ENCODE results near the gene SCAMP4. TPM values are rescaled to one million over a fixed set of nuclear protein-coding genes. Genes with fewer than 3 reads are reported as not detected.
"Not testable (repeated sequence)": the region's sequence is repeated elsewhere in the genome, so short reads cannot be mapped to it uniquely, and the experiment has no call there.

Gene SCAMP4
- total RNA-seq, 2 experiments from 2014 or later = 43.6 to 48.6 TPM

GRCh38 chr19:1878583-1878982, 26.6 kb upstream of the SCAMP4 start:
- POLR2A ChIA-PET = not testable (repeated sequence)

GRCh38 chr19:1879982-1880381, 25.2 kb upstream of the SCAMP4 start:
- POLR2A ChIA-PET, CTCF ChIA-PET: not testable (repeated sequence)

More at GRCh38 chr19:1878583-1878982, 26.6 kb upstream of the SCAMP4 start:
- CTCF ChIA-PET = not testable (repeated sequence)

- ChIA-PET CTCF (interaction anchor here (3.8 kb wide), 1 partner anchor 16 kb away, joined by 17 read pairs; no protein-coding TSS in a partner anchor), POLR2A (no interaction called here)
Observed at GRCh38 chr19:1880611-1881392, 24.4 kb upstream of the SCAMP4 start.

GRCh38 chr19:1881393-1882088, 23.7 kb upstream of the SCAMP4 start:
- POLR2A ChIA-PET = interaction anchor here (1.0 kb wide), 1 partner anchor 16 kb away, joined by 3 read pairs; no protein-coding TSS in a partner anchor
- CTCF ChIA-PET = interaction anchor here (0.6 to 3.8 kb wide), 4 partner anchors 16 to 44 kb away, joined by 3 to 17 read pairs (median 8); partner anchors contain the start of gene REXO1

- CTCF ChIA-PET = interaction anchor here (0.6 to 3.8 kb wide), 5 partner anchors 15 to 45 kb away, joined by 3 to 17 read pairs (median 4); partner anchors contain the start of gene REXO1
- POLR2A ChIA-PET = interaction anchor here (0.6 to 2.1 kb wide), 3 partner anchors 12 to 18 kb away, joined by 3 to 7 read pairs (median 4); no protein-coding TSS in a partner anchor
Observed at GRCh38 chr19:1882089-1882785, 23.0 kb upstream of the SCAMP4 start.

- CTCF ChIA-PET = interaction anchor here (1.1 to 3.8 kb wide), 4 partner anchors 14 to 34 kb away, joined by 3 to 17 read pairs (median 8); partner anchors contain the start of gene REXO1
- POLR2A ChIA-PET = interaction anchor here (0.7 to 2.1 kb wide), 3 partner anchors 15 to 286 kb away, joined by 3 to 7 read pairs (median 4); no protein-coding TSS in a partner anchor
Observed at GRCh38 chr19:1882786-1883692, 22.2 kb upstream of the SCAMP4 start.

GRCh38 chr19:1883784-1884183, 21.4 kb upstream of the SCAMP4 start:
- ChIA-PET CTCF (interaction anchor here (0.8 to 3.8 kb wide), 4 partner anchors 8 to 34 kb away, joined by 3 to 17 read pairs (median 8); no protein-coding TSS in a partner anchor), POLR2A (interaction anchor here (0.7 to 2.1 kb wide), 3 partner anchors 14 to 287 kb away, joined by 3 to 7 read pairs (median 4); no protein-coding TSS in a partner anchor)

- POLR2A ChIA-PET = interaction anchor here (0.7 to 2.1 kb wide), 3 partner anchors 14 to 287 kb away, joined by 3 to 7 read pairs (median 4); no protein-coding TSS in a partner anchor
- CTCF ChIA-PET = interaction anchor here (0.8 to 3.8 kb wide), 5 partner anchors 8 to 35 kb away, joined by 3 to 17 read pairs (median 4); no protein-coding TSS in a partner anchor
Observed at GRCh38 chr19:1884291-1884718, 20.9 kb upstream of the SCAMP4 start.

- ChIA-PET POLR2A (interaction anchor here (0.7 to 1.5 kb wide), 2 partner anchors 13 to 27 kb away, joined by 3 to 4 read pairs; no protein-coding TSS in a partner anchor), CTCF (interaction anchor here (0.8 to 3.8 kb wide), 5 partner anchors 9 to 35 kb away, joined by 3 to 17 read pairs (median 4); no protein-coding TSS in a partner anchor)
Observed at GRCh38 chr19:1884719-1885334, 20.4 kb upstream of the SCAMP4 start.

- CTCF ChIA-PET = interaction anchor here (1.2 to 3.8 kb wide), 3 partner anchors 9 to 21 kb away, joined by 3 to 12 read pairs (median 4); no protein-coding TSS in a partner anchor
- POLR2A ChIA-PET = interaction anchor here (0.7 to 1.0 kb wide), 2 partner anchors 12 to 28 kb away, joined by 3 to 4 read pairs; no protein-coding TSS in a partner anchor
Observed at GRCh38 chr19:1885398-1886119, 19.6 kb upstream of the SCAMP4 start, which contains the start of gene ABHD17A. ABHD17A (minus strand) TSS chr19:1885496; CDS start chr19:1881566, 3,930 bp downstream.

- POLR2A ChIA-PET = interaction anchor here (1.0 kb wide), 1 partner anchor 11 kb away, joined by 4 read pairs; no protein-coding TSS in a partner anchor
- CTCF ChIA-PET = not testable (repeated sequence)
Observed at GRCh38 chr19:1886360-1886759, 18.8 kb upstream of the SCAMP4 start.

- CTCF ChIA-PET = interaction anchor here (0.6 kb wide), 1 partner anchor 14 kb away, joined by 3 read pairs; no protein-coding TSS in a partner anchor
Observed at GRCh38 chr19:1888385-1888784, 16.8 kb upstream of the SCAMP4 start.

GRCh38 chr19:1889907-1890306, 15.3 kb upstream of the SCAMP4 start:
- CTCF ChIA-PET = interaction anchor here (0.6 kb wide), 1 partner anchor 163 kb away, joined by 3 read pairs; no protein-coding TSS in a partner anchor
- POLR2A ChIA-PET = no interaction called here

More at GRCh38 chr19:1888385-1888784, 16.8 kb upstream of the SCAMP4 start:
- POLR2A ChIA-PET = no interaction called here

GRCh38 chr19:1893791-1894190, 11.4 kb upstream of the SCAMP4 start:
- POLR2A ChIA-PET = no interaction called here
- CTCF ChIA-PET = interaction anchor here (1.0 kb wide), 1 partner anchor 9 kb away, joined by 3 read pairs; the partner anchor contains the start of gene ABHD17A

- ChIA-PET CTCF (interaction anchor here (0.5 to 2.8 kb wide), 12 partner anchors 14 to 641 kb away, joined by 3 to 19 read pairs (median 4); no protein-coding TSS in a partner anchor), POLR2A (interaction anchor here (0.7 to 2.0 kb wide), 6 partner anchors 9 to 62 kb away, joined by 4 to 16 read pairs (median 6); partner anchors contain the start of genes ADAT3 and SCAMP4)
Observed at GRCh38 chr19:1896508-1896907, 8.7 kb upstream of the SCAMP4 start.

- POLR2A ChIA-PET = no interaction called here
Observed at GRCh38 chr19:1901940-1902404, 3.2 kb upstream of the SCAMP4 start.

More at GRCh38 chr19:1901940-1902404, 3.2 kb upstream of the SCAMP4 start:
- CTCF ChIA-PET = interaction anchor here (1.4 to 1.6 kb wide), 2 partner anchors 28 to 37 kb away, joined by 4 to 6 read pairs; no protein-coding TSS in a partner anchor
